ENCODE results near the gene PRLHR.

Gene PRLHR

GRCh38 chr10:118542745-118543144 lies 52.7 kb downstream of the PRLHR start:
- no peak for TF ChIP-seq CTCF (conservative IDR thresholded peaks at IDR 0.05)

GRCh38 chr10:118542205-118542604 lies 53.2 kb downstream of the PRLHR start:
- no peak overlapping the region for H3K27ac ChIP-seq
- TF ChIP-seq CTCF (conservative IDR thresholded peaks at IDR 0.05), result no peak

More at GRCh38 chr10:118542745-118543144, 52.7 kb downstream of the PRLHR start:
- no peak overlapping the region for H3K27ac ChIP-seq

GRCh38 chr10:118541718-118542117 lies 53.7 kb downstream of the PRLHR start:
- no peak overlapping the region for H3K27ac ChIP-seq
- TF ChIP-seq CTCF (conservative IDR thresholded peaks at IDR 0.05), result no peak
